Right lobe of liver (tissue), 6 donors: Measurements from ENCODE around the gene TSPAN5. TPM values are rescaled to one million over a fixed set of nuclear protein-coding genes. Genes with fewer than 3 reads are reported as not detected.

Experiments
- ATAC-seq, 4 donors: fragments of 200-7000 bp; cut with Tn5 transposase; one replicate each; pipeline ENCODE4 v1.9.1; 2020; ENCODE audit warnings: mild to moderate bottlenecking in 4 of 4, moderate library complexity in 4 of 4
- DNase-seq, 3 donors: peaks; one replicate each; pipeline ENCODE4 v3.0.0-alpha.2; 2020
- H3K27ac ChIP-seq, 3 donors: fragments of 200-600 bp; one replicate each; pipeline ENCODE4 v1.8.0; 2022
- H3K27me3 ChIP-seq, 2 donors: fragments of 200-600 bp; one replicate each; pipeline ENCODE4 v1.8.0; 2022
- H3K36me3 ChIP-seq, 4 donors: fragments of 200-600 bp; sonication (generic) in 1 of 4; one replicate each; pipeline versions ENCODE4 v1.5.1 to v1.8.0; 2017 to 2022; ENCODE audit warnings: control low read depth in 1 of 4
- H3K4me1 ChIP-seq, 4 donors: fragments of 200-600 bp; sonication (generic) in 1 of 4; one replicate each; pipeline versions ENCODE4 v1.5.1 to v1.8.0; 2017 to 2022; ENCODE audit warnings: control low read depth in 1 of 4
- H3K4me3 ChIP-seq, 3 donors: fragments of 200-600 bp; one replicate each; pipeline ENCODE4 v1.8.0; 2022
- H3K9me3 ChIP-seq, 4 donors: fragments of 200-600 bp; sonication (generic) in 1 of 4; one replicate each; pipeline versions ENCODE4 v1.5.1 to v1.8.0; 2017 to 2022; ENCODE audit warnings: control low read depth in 1 of 4
- CTCF ChIP-seq, 4 donors: fragments of 200-600 bp in 3 of 4; fragments of 450-650 bp in 1 of 4; IDR thresholded peaks; one replicate each; pipeline versions ENCODE4 v1.5.1 to v1.8.0; 2016 to 2022; ENCODE audit warnings: antibody characterized with exemption in 4 of 4, mild to moderate bottlenecking in 2 of 4
- POLR2A ChIP-seq: fragments of 450-650 bp; IDR thresholded peaks from one replicate; pipeline ENCODE4 v1.6.1; 2017; ENCODE audit warnings: antibody characterized with exemption, mild to moderate bottlenecking
- WGBS: methylation state at CpG from one replicate; pipeline ENCODE4 v1.1.6; 2018; ENCODE audit warnings: low coverage, low lambda C conversion rate; ENCODE audit not compliant: insufficient coverage; ENCODE audit errors: missing lambda C conversion rate; 5-methylcytosine and 5-hydroxymethylcytosine counted together
- intact Hi-C, 2 donors: fragments of 100-400 bp; cut with DNase I; formaldehyde crosslinking; loops; one replicate each; pipeline versions ENCODE4 v1.11.2 to v1.14.1; 2022
- total RNA-seq, 6 experiments: library from RNA; depleted of rRNA in 2 of 6; stranded (reverse); fragments of >200 nt in 2 of 6; fragmentation: NEBNext Ultra II Directional in 3 of 6; extraction: Animal tissue kit (Norgen Biotek cat#: 25700) in 3 of 6; gene quantifications; one replicate each; pipeline versions ENCODE4 v1.1.0 to v1.2.4, GENCODE V29; 2016 to 2023
- donor health status: DM: no; HTN: yes; CAD: no.
- donor health status: DM: no; HTN: no; CAD: no.
- donor health status: DM: no; HTN: no; CAD: no.
- donor health status: DM: no; HTN: yes; CAD: no.
- donor health status: DM: no; HTN: yes; CAD: no.

TSPAN5 gene
- total RNA-seq, 6 experiments from 2014 or later = 0.12 to 1.2 (median 0.50) TPM

- ATAC-seq (no peak), DNase-seq (no peak)
- no peaks in the 10 kb centered on the region for H3K4me1 ChIP-seq
- H3K9me3 ChIP-seq = no peaks in the 10 kb centered on the region
- no peak overlapping the region for H3K27ac ChIP-seq
- intact Hi-C loops = no loop called here
- no peak overlapping the region for H3K4me3 ChIP-seq
- 72% methylated on average over 3 of the region's 3 CpGs for WGBS
- TF ChIP-seq CTCF (IDR thresholded peaks at IDR 0.05) (no peak), POLR2A (no peak)
- no peaks in the 10 kb centered on the region for H3K36me3 ChIP-seq
- no peaks in the 10 kb centered on the region for H3K27me3 ChIP-seq
Measured at GRCh38 chr4:98507299-98507698, 151.1 kb downstream of the TSPAN5 start.

GRCh38 chr4:98506462-98507132 lies 151.8 kb downstream of the TSPAN5 start:
- ATAC-seq (peak in 1 of 4 donors; percentile 27), DNase-seq (no peak)
- Histone ChIP-seq H3K36me3 (no peaks in the 10 kb centered on the region), H3K9me3 (no peaks in the 10 kb centered on the region), H3K27me3 (no peaks in the 10 kb centered on the region), H3K27ac (no peak overlapping the region), H3K4me1 (no peaks in the 10 kb centered on the region), H3K4me3 (no peak overlapping the region)
- intact Hi-C loops = no loop called here
- WGBS = 40% methylated on average over 5 of the region's 5 CpGs
- TF ChIP-seq POLR2A (no peak), CTCF (IDR thresholded peaks at IDR 0.05) (peak in 3 of 4 donors; percentile 11 to 29 (median 22))

- DNase-seq (no peak), ATAC-seq (no peak)
- H3K36me3 ChIP-seq = no peaks in the 10 kb centered on the region
- 80% methylated on average over 1 of the region's 1 CpG for whole genome bisulfite sequencing
- intact Hi-C loops = no loop called here
- TF ChIP-seq CTCF (IDR thresholded peaks at IDR 0.05) = no peak
- no peak for TF ChIP-seq POLR2A
- H3K4me3 ChIP-seq = no peak overlapping the region
- no peak overlapping the region for H3K27ac ChIP-seq
- H3K4me1 ChIP-seq = no peaks in the 10 kb centered on the region
- no peaks in the 10 kb centered on the region for H3K27me3 ChIP-seq
- no peaks in the 10 kb centered on the region for H3K9me3 ChIP-seq
Measured at GRCh38 chr4:98505992-98506391, 152.4 kb downstream of the TSPAN5 start.

- ATAC-seq (no peak), DNase-seq (no peak)
- H3K36me3 ChIP-seq = no peaks in the 10 kb centered on the region
- 100% methylated on average over 1 of the region's 2 CpGs for WGBS
- intact Hi-C loops = no loop called here
- H3K27me3 ChIP-seq = no peaks in the 10 kb centered on the region
- no peaks in the 10 kb centered on the region for H3K4me1 ChIP-seq
- H3K4me3 ChIP-seq = no peak overlapping the region
- H3K9me3 ChIP-seq = no peaks in the 10 kb centered on the region
- TF ChIP-seq POLR2A (no peak), CTCF (IDR thresholded peaks at IDR 0.05) (no peak)
- H3K27ac ChIP-seq = no peak overlapping the region
Measured at GRCh38 chr4:98504091-98504490, 154.3 kb downstream of the TSPAN5 start.

- no peak for ATAC-seq
- TF ChIP-seq POLR2A (no peak), CTCF (IDR thresholded peaks at IDR 0.05) (no peak)
Measured at GRCh38 chr4:98503676-98504075, 154.7 kb downstream of the TSPAN5 start.

More at GRCh38 chr4:98503676-98504075, 154.7 kb downstream of the TSPAN5 start:
- intact Hi-C loops = no loop called here
- no peak overlapping the region for H3K4me3 ChIP-seq
- no peaks in the 10 kb centered on the region for H3K9me3 ChIP-seq
- no peaks in the 10 kb centered on the region for H3K27me3 ChIP-seq
- no peak overlapping the region for H3K27ac ChIP-seq
- H3K36me3 ChIP-seq = no peaks in the 10 kb centered on the region
- no peaks in the 10 kb centered on the region for H3K4me1 ChIP-seq
- DNase-seq = no peak
